NCI-H1436 treated with DMSO at 0.1 percent for 48 hours (cell line): ENCODE measurements around the gene FOXO3.
"Not testable (repeated sequence)": the region's sequence is repeated elsewhere in the genome, so short reads cannot be mapped to it uniquely, and the experiment has no call there.

ENCODE experiments used
- DNase-seq: peaks from one replicate; lab custom pipeline; 2025; lab: John Stamatoyannopoulos, UW

The FOXO3 gene

GRCh38 chr6:108661982-108662381 lies 101.3 kb downstream of the FOXO3 start:
- DNase-seq = no peak

GRCh38 chr6:108662702-108663101 lies 102.0 kb downstream of the FOXO3 start:
- no peak for DNase-seq

GRCh38 chr6:108663494-108664064 lies 102.9 kb downstream of the FOXO3 start:
- not testable (repeated sequence) for DNase-seq

GRCh38 chr6:108665495-108666196 lies 104.9 kb downstream of the FOXO3 start:
- DNase-seq = no peak

- DNase-seq = no peak
These were observed 106.0 kb downstream of the FOXO3 start for GRCh38 chr6:108666656-108667260.

GRCh38 chr6:108667993-108668392 lies 107.3 kb downstream of the FOXO3 start:
- DNase-seq = no peak

GRCh38 chr6:108669673-108670072 lies 109.0 kb downstream of the FOXO3 start:
- no peak for DNase-seq

- no peak for DNase-seq
These were observed 110.5 kb downstream of the FOXO3 start for GRCh38 chr6:108671175-108671574.

- no peak for DNase-seq
These were observed 111.1 kb downstream of the FOXO3 start for GRCh38 chr6:108671790-108672189.

- DNase-seq = no peak
These were observed 111.9 kb downstream of the FOXO3 start for GRCh38 chr6:108672641-108673040.

GRCh38 chr6:108673153-108673552 lies 112.4 kb downstream of the FOXO3 start:
- no peak for DNase-seq

GRCh38 chr6:108673602-108674001 lies 112.9 kb downstream of the FOXO3 start:
- DNase-seq = no peak

- DNase-seq = no peak
These were observed 114.8 kb downstream of the FOXO3 start for GRCh38 chr6:108675226-108676200.

GRCh38 chr6:108676555-108676954 lies 115.8 kb downstream of the FOXO3 start:
- no peak for DNase-seq

GRCh38 chr6:108677357-108677756 lies 116.6 kb downstream of the FOXO3 start:
- DNase-seq = no peak

- DNase-seq = no peak
These were observed 117.2 kb downstream of the FOXO3 start for GRCh38 chr6:108677894-108678293.

- DNase-seq = not testable (repeated sequence)
These were observed 119.6 kb downstream of the FOXO3 start for GRCh38 chr6:108680314-108680713.

- not testable (repeated sequence) for DNase-seq
These were observed 121.0 kb downstream of the FOXO3 start for GRCh38 chr6:108681721-108682120.

GRCh38 chr6:108682383-108683119 lies 121.8 kb downstream of the FOXO3 start:
- DNase-seq = not testable (repeated sequence)

- DNase-seq = not testable (repeated sequence)
These were observed 123.3 kb downstream of the FOXO3 start for GRCh38 chr6:108683976-108684375.

- DNase-seq = no peak
These were observed 124.1 kb downstream of the FOXO3 start for GRCh38 chr6:108684771-108685329.
